GM20431 (cell line): ENCODE results near the gene COQ7.

Experiments
- in situ Hi-C: fragments of 300-500 bp; cut with MseI, MboI; formaldehyde crosslinking; loops from one replicate; pipeline ENCODE4 v1.15.0; 2020; ENCODE audit warnings: low sequenced_read_pairs; ENCODE audit not compliant: unreplicated experiment

Gene COQ7

DNA sequence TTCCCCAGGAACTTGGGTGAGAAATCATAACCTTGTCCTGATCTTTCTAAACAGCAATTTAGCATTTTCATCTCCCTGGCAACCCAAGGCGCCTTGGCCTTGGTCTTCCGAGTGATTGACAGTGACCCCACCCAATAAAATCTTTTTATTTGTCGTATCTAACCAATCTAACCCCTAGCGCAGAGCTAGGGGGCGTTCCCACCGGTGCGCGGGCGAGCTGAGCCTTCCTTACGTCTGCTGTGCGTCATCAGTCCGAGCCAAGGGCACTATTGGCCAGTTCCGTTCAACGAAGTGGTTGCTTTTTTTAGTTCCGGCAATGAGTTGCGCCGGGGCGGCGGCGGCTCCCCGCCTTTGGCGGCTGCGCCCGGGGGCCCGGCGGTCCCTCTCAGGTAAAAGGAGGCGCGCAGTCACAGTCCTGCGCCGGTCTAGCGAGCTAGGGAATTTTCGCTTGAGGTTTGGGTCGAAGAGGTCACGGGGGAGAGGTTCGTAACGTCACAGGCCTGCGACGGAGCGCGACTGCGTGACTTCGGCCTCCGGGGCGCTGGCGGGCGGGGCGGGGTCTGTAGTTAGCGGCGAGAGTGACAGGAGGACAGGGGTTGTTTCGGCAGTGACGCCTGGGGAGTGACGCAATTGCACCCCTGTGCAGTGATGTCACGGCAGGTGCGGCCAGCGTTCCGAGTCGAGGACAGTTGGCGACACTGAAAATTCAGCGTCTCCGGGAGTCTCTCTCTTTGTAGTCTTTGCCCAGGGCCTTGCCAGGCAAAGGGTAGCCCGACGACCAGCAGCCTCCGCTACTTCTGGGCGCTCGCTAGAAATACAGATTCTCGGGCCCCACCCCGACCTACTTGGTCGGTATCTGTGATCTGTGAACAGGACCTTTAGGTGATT is at the start of gene COQ7:
Gene COQ7 (plus strand): TSS at position 266 of the 888 bp plus-strand sequence. CDS start 51 bp downstream, at position 317.
- in situ Hi-C loops, result no loop called here

DNA sequence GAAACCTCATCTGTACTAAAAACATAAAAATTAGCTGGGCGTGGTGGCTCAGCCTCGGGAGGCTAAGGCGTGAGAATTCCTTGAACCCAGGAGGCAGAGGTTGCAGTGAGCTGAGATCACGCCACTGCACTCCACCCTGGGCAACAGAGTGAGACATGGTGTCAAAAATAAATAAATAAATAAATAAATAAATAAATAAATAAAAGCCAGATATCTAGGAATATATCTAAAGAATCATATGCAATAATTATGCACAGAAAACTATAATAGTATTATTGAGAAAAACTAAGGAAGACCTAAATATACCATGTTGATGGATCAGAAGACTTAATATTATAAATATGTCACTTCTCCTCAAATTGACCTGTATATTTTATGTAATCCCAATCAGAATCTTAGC is 46.7 kb upstream of the COQ7 start:
- in situ Hi-C loops, result no loop called here

DNA sequence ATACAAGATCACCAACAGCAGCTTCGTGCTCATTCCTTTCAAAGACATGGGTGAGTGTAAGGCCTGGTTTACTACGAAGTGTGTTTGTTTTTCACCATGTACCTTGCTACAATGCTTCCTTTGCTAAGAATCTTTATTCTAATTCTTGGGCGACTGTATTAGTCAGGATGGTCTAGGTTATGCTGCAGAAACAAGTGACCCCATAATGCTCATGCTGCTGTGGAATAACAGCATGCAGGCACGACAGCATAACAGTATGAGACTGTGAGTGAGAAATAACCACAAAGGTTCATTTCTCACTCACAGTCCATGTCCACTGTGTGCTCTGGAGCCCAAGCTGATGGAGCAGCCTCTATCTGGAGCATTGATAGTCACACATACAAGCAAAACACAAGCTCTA is 45.7 kb upstream of the COQ7 start:
- in situ Hi-C loops, result no loop called here

DNA sequence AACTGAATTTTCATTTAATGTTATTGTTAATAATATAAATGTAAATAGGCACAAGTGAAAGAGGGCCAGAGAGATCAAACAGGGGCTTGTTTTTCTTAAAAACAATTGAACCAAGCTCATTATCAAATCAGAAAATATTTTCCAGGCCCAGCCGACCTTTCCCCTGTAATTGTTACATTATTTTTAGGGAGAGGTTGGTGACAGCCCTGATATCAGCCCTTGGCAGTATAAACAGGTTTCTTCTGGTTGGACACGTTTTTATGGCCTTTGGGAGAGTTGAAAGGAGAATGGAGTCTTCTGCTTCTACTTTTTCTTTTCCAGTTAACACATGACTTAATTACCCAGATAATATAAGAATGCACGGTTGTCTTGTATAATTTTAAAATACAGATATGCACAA is 40.0 kb upstream of the COQ7 start:
- in situ Hi-C loops, result no loop called here

DNA sequence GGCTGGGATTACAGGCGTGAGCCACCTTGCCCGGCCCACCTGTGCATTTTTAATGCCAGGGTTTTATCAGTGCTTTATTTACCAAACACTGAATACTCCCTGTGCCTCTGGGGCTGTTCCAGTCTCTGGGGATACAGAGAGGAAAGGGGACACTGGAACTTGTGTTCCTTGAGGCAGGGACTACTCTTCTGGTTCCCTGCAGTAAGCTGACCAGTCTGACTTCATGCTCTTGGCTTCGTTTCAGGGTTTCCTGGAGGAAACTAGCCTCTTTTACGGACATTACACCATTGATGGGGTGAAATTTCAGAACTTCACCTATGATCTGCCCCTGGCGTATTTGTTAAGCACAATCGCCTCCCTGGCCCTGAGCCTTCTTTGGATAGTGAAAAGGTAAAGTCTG is 37.4 kb upstream of the COQ7 start:
- in situ Hi-C loops, result no loop called here

DNA sequence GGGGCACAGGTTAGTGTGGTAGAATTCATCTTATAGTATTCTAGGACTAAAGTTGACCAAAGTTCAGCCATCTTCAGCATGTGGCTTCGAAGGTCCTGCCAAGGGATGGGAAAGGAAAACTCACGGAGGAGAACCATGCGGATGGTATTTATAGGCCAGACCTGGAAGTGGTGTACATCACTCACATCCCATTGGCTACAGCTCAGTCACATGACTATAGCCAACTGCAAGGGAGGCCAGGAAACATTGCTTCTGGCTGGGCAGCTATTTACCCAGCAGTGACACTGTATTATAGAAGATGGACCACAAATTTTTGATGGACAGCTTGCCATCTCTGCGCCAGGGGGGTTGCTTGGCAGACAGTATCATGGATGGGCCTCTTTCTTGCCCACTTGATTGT is 35.7 kb upstream of the COQ7 start:
- in situ Hi-C loops, result no loop called here

DNA sequence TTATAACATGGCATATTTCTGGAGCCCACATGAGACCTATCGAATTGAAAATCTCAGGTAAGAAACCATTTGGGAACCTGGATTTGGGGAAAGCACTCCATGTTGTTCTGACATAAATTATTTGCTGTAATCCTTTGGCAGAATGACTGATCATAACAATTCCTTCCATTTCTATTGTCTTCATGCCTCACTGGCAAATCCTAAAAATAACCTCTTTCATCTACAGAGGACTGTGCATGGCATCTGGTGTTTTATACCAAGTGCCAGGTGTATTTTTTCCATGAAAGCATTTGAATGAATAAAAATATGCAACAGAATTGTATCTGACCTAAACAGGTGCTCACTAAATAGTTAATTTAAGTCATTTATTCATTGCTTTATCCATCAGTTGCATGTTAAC is 33.7 kb upstream of the COQ7 start:
- in situ Hi-C loops, result no loop called here

DNA sequence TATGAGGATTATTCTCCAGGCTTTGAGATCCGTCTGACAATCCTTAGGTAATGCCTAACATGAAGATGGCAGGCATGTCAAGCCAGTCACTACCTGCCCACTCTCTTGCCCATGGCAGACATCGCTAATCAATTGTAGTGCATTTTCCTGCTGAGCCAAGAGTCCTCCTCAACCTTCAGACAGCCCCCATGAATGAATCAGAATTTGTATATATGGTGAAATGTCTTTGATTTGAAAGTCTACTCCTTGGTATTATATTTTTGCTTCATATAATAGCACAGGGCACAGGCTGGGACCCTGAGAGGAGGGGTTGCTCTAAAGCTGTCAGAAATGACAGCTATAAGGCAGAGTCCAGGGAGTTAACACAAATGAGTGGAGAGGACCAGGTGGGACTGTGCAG is 27.0 kb upstream of the COQ7 start:
- in situ Hi-C loops, result no loop called here

DNA sequence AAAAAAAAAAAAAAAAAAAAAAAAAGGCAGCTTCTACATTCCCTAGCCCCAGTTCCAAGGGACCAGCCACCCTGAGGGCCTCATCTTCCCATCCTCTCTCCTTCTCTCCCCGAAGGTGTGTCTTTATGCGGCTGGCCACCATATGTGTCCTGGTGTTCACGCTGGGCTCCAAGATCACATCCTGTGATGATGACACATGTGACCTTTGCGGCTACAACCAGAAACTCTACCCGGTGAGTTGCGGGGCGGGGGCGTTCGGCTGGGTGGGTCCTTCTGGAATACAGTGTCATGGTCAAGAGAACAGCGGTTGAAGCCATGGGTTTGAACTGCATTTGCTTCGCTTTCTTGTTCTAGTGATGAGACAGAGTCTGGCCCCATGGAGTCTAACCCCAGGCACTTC is 22.6 kb upstream of the COQ7 start:
- in situ Hi-C loops, result no loop called here

DNA sequence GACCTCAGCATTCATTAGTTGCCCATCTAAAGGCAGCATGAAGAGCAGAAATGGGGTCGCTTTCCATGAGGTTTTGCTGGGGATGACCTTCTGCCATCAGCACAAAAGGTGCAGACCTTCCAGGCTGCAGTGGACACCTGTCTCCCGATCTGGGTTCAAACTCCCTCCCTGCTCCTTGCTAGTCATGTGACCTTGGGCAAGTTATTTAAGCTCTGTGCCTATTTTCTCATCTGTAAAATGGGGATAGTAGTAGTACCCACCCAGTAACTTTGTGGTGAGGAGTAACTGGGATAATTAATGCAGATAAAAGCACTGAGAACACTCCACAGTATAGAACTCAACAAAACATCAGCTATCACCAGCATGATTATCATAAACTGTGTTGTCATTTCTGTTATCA is 21.4 kb upstream of the COQ7 start:
- in situ Hi-C loops, result no loop called here

DNA sequence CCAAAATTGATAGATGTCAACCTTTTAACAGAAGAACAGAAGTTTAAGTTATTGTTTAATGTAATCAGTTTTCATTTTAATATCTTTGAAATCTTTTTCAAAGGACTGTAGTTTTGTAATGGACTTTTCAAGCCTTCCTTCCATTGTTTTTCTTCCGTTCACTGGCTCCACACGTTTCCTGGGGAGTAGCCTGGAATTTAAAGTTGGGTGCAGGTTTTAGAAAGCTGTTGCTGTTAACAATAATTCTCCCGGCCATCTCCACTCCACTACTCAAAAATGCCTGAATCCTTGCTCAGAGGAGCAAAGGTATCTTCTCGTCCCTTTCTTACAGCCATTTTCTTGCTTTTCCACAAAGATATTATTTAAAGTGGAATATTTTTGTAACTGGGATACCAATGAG is 4.7 kb upstream of the COQ7 start:
- in situ Hi-C loops, result no loop called here

DNA sequence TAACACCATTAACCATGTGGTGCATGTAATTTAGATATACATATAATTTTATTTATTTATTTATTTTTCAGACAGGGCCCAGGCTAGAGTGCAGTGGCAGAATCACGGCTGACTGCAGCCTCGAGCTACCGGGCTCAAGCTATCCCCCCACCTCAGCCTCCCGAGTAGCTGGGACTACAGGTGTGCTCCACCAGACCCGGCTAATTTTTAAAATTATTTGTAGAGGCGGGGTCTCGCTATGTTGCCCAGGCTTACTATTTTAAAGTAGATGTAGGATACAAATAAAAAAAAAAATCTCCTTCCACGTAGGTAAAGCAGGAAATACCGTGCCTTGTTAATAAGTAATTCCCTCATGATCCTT is 446 bp upstream of the COQ7 start:
- in situ Hi-C loops, result no loop called here

DNA sequence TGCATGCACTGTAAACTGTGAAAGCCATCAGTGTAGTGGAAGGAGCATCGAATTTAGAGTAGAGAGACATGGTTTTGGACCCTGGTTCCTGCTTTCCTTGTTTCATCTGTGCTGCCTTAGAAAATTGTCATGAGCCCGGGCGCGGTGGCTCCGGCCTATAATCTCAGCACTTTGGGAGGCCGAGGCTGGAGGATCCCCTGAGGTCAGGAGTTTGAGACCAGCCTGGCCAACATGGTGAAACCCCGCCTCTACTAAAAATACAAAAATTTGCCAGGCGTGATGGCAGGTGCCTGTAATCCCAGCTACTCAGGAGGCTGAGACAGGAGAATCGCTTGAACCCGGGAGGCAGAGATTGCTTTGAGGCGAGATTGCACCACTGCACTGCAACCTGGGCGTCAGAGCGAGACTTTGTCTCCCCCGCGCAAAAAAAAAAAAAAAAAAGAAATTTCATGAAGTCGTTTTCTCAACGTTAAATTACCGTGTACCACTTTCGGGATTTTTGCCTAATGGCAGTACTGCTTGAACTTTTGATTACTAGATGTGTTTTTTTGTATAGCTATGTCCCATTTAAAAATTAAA is 912 bp downstream of the COQ7 start:
- in situ Hi-C loops, result no loop called here

DNA sequence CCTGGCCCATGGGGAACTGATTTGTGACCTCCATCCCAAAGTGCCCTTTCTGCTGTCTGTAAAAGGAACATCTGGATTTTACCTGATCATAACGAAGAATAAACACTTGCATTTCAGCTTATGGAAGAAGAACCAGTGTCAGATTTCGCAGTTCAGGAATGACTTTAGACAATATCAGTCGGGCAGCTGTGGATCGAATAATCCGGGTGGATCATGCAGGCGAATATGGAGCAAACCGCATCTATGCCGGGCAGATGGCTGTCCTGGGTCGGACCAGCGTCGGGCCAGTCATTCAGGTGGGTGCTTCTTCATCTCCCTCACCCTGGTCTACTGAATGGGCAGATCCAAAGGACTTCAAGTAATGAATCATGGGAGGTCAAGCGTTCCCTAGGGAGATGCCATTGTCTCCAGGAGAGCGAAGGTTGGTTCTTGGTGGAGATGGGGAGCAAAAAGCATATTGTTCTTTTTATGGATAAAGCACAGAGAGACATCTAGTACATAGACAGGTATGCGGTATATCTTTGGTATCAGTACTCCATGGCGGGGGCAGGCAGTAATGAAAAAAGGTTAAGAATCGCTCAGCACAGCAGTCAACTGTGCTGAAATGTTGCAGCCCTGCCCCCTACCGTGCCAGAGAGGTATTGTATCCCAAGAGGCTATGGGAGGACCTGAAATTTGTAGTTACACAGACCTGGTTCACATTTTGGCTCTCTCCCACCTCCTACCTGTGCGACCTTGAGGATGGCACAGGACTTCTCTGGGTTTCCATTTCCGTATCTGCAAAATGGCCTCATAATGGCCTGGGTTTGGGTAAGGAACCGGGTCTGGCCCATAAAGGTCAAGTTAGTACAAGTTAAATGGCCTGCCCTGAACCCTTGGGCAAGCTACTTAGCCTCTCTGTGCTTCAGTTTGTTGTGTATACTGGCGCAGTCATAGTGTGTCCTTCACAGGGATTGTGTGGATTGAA is 4.7 kb downstream of the COQ7 start:
- in situ Hi-C loops, result no loop called here

DNA sequence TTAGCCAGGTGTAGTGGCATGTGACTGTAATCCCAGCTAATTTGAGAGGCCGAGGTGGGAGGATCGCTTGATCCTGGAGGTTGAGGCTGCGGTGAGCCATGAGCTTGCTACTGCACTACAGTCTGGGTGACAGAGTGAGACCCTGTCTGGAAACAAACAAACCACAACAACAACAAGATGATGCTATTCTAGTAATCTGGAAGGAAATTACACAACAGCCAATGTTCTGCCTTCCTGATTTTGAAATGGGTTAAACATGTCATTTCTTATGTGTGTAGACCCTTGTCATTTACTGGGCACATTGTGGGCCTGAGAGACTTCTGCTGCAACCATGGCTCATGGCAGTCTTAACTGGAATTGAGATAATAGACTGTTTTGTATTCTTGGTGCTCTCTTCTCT is 5.9 kb downstream of the COQ7 start:
- in situ Hi-C loops, result no loop called here

DNA sequence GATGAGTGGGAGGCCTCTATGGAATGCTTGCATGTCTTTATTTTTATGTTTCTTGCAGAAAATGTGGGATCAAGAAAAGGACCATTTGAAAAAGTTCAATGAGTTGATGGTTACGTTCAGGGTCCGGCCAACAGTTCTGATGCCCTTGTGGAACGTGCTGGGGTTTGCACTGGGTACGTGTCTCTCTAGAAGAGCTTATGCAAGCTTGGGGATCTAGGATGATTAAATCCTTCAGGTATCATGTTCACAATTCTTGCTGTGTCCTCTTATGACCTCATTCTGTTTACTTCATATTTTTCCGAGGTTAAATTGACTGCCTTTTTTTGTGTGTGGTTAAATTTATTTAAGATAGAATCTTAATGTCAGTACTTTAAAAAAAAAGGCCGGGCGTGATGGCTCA is 6.4 kb downstream of the COQ7 start:
- in situ Hi-C loops, result no loop called here

DNA sequence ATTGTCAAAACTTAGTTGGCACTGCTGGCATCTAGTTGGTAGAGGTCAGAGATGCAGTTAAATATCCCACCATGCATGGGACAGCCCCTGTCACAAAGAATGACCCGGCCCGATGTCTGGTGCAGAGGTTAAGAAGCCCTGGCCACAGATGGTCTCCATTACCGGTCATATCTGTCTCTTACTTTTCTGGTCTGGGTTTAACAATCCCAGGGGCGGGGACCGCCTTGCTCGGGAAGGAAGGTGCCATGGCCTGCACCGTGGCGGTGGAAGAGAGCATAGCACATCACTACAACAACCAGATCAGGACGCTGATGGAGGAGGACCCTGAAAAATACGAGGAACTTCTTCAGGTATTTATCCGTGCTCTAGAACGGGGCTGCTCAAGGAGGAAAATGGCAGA is 8.1 kb downstream of the COQ7 start:
- in situ Hi-C loops, result loop anchor here (25.0 kb wide), 1 partner anchor 437 kb away; the partner anchor contains the start of genes CCP110 and GDE1

DNA sequence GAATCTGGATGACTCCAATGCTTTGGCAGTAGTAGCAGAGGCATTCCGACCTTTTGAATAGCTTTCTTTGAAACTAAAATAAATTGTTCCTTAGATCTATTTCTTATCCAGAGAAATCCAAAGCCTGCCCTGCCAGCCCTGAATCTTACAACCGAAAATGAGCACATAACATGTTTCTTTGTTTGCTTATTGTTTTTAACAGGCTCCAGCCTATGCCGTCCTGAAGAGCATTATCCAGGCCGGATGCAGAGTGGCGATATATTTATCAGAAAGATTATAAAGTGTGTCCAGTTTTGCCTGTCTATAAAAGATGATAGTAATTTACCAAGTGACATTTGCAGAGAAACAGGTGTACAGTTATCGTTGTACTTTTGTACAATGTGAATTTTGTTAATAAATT is 10.5 kb downstream of the COQ7 start:
- in situ Hi-C loops, result loop anchor here (25.0 kb wide), 1 partner anchor 434 kb away; the partner anchor contains the start of genes CCP110 and GDE1

DNA sequence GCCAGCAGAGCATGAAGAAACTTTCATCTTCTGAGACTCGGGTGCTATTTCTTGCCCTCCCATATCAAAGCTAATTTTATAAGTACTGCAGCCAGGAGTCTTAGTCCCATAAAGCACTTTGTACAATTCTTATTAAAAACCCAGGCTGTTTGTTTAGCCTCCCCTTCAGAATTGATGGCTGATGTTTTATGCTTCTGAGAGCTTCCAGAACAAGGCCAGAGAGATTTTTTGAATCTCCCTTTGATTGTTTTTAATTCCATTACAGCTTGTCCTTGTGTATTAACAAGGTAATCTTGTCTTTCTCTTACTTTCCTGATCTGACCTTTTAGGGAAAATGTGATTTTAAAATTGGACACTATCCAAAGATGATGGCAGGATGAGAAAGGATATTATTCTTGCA is 16.3 kb downstream of the COQ7 start:
- in situ Hi-C loops, result loop anchor here (10.0 to 25.0 kb wide), 2 partner anchors 291 to 429 kb away; partner anchors contain the start of genes CCP110 and GDE1

DNA sequence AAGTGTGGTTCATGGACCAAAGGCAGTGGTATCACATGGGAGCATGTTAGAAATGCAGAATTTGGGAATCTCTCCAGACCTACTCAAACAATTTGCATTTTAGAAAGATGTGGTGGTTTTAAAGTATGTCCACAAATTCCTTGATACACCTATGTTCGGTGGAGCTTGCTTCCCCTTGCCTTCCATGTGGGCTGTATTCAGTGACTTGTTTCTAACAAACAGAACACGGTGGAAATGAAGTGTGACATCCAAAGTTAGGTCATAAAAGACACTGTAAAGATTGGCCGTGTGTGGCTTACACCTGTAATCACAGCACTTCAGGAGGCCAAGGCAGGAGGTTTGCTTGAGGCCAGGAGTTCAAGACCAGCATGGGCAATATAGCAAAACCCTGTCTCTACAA is 16.7 kb downstream of the COQ7 start:
- in situ Hi-C loops, result loop anchor here (10.0 to 25.0 kb wide), 2 partner anchors 291 to 428 kb away; partner anchors contain the start of genes CCP110 and GDE1
